Panc1 (cell line): Measurements from ENCODE around the gene TP53RK.

ENCODE experiments used
- POLR2AphosphoS5 ChIP-seq: IDR thresholded peaks from 2 replicates; pipeline ENCODE4 v1.6.1; 2012; ENCODE audit warnings: mild to moderate bottlenecking, low read depth, low read length, moderate library complexity
- SIN3A ChIP-seq: IDR thresholded peaks from 2 replicates; pipeline ENCODE4 v1.6.1; 2012; ENCODE audit warnings: low read depth, mild to moderate bottlenecking, low read length, moderate library complexity, borderline replicate concordance; ENCODE audit not compliant: insufficient read depth
- TF ChIP-seq, protein P1 (sequence below): fragments of 450-650 bp; IDR thresholded peaks from 2 replicates; pipeline ENCODE4 v1.5.1; 2017; ENCODE audit warnings: mild to moderate bottlenecking

DNA sequence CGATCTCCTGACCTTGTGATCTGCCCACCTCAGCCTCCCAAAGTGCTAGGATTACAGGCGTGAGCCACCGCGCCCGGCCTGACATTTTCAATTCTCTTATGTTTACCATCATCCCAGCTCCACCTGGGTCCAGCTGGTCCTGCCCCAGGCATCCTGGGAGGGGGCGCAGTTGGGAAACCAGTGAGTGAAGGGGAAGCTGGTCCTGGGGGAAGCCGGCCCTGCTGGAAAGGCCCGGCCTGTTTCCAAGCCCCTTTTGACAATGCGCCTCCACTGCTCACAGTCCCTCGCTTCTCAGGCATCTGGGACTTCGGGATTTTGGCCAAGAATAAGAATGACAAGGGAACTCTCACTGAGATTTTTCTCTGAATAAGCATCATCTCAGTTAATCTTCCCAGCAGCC is 52.2 kb downstream of the TP53RK start:
- TF ChIP-seq, protein P1, sequence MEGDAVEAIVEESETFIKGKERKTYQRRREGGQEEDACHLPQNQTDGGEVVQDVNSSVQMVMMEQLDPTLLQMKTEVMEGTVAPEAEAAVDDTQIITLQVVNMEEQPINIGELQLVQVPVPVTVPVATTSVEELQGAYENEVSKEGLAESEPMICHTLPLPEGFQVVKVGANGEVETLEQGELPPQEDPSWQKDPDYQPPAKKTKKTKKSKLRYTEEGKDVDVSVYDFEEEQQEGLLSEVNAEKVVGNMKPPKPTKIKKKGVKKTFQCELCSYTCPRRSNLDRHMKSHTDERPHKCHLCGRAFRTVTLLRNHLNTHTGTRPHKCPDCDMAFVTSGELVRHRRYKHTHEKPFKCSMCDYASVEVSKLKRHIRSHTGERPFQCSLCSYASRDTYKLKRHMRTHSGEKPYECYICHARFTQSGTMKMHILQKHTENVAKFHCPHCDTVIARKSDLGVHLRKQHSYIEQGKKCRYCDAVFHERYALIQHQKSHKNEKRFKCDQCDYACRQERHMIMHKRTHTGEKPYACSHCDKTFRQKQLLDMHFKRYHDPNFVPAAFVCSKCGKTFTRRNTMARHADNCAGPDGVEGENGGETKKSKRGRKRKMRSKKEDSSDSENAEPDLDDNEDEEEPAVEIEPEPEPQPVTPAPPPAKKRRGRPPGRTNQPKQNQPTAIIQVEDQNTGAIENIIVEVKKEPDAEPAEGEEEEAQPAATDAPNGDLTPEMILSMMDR = no peak
- TF ChIP-seq POLR2AphosphoS5 (no peak), SIN3A (no peak)
